Measurements from ENCODE around the gene DBT. TPM values are rescaled to one million over a fixed set of nuclear protein-coding genes. Genes with fewer than 3 reads are reported as not detected.

DBT gene
- polyA plus RNA-seq, 1 experiment: 11.4 TPM

GRCh38 chr1:100230765-100231164 is 18.9 kb downstream of the DBT start:
- TF ChIP-seq CTCF (IDR thresholded peaks at IDR 0.05; ENCODE audit: low read depth, low read length): no peak
- no peak overlapping the region for H3K27ac ChIP-seq (ENCODE audit: low read depth, low read length)
- CTCF ChIA-PET: no interaction called here
- H3K9me3 ChIP-seq (ENCODE audit: control insufficient read depth, insufficient read depth, low read length): no peaks in the 10 kb centered on the region
- no peak for DNase-seq (ENCODE audit: low read depth, low spot score)
- POLR2A ChIA-PET: no interaction called here
- no peaks in the 10 kb centered on the region for H3K27me3 ChIP-seq (ENCODE audit: control insufficient read depth, insufficient read depth, low read length)
- H3K4me3 ChIP-seq (ENCODE audit: low read depth, low read length): no peak overlapping the region

GRCh38 chr1:100229681-100230443 is 19.8 kb downstream of the DBT start:
- no peak for TF ChIP-seq CTCF (IDR thresholded peaks at IDR 0.05; ENCODE audit: low read depth, low read length)
- DNase-seq (ENCODE audit: low read depth, low spot score): no peak
- CTCF ChIA-PET: interaction anchor here (0.6 kb wide), 2 partner anchors 18 to 229 kb away, joined by 3 to 4 read pairs; no protein-coding TSS in a partner anchor

GRCh38 chr1:100222428-100222827 is 27.2 kb downstream of the DBT start:
- POLR2A ChIA-PET: no interaction called here
- no peak for DNase-seq (ENCODE audit: low read depth, low spot score)
- CTCF ChIA-PET: interaction anchor here (0.5 kb wide), 1 partner anchor 1066 kb away, joined by 3 read pairs; no protein-coding TSS in a partner anchor
- no peaks in the 10 kb centered on the region for H3K9me3 ChIP-seq (ENCODE audit: control insufficient read depth, insufficient read depth, low read length)
- H3K4me3 ChIP-seq (ENCODE audit: low read depth, low read length): no peak overlapping the region
- TF ChIP-seq CTCF (IDR thresholded peaks at IDR 0.05; ENCODE audit: low read depth, low read length): no peak
- H3K27me3 ChIP-seq (ENCODE audit: control insufficient read depth, insufficient read depth, low read length): no peaks in the 10 kb centered on the region
- H3K27ac ChIP-seq (ENCODE audit: low read depth, low read length): no peak overlapping the region

More at GRCh38 chr1:100229681-100230443, 19.8 kb downstream of the DBT start:
- POLR2A ChIA-PET: no interaction called here
- H3K4me3 ChIP-seq (ENCODE audit: low read depth, low read length): no peak overlapping the region
- no peaks in the 10 kb centered on the region for H3K9me3 ChIP-seq (ENCODE audit: control insufficient read depth, insufficient read depth, low read length)
- no peaks in the 10 kb centered on the region for H3K27me3 ChIP-seq (ENCODE audit: control insufficient read depth, insufficient read depth, low read length)
- H3K27ac ChIP-seq (ENCODE audit: low read depth, low read length): no peak overlapping the region

- TF ChIP-seq CTCF (IDR thresholded peaks at IDR 0.05; ENCODE audit: low read depth, low read length): no peak
- no peak for DNase-seq (ENCODE audit: low read depth, low spot score)
- Histone ChIP-seq H3K4me3 (ENCODE audit: low read depth, low read length) (no peak overlapping the region), H3K27me3 (ENCODE audit: control insufficient read depth, insufficient read depth, low read length) (no peaks in the 10 kb centered on the region), H3K9me3 (ENCODE audit: control insufficient read depth, insufficient read depth, low read length) (no peaks in the 10 kb centered on the region), H3K27ac (ENCODE audit: low read depth, low read length) (no peak overlapping the region)
- POLR2A ChIA-PET: interaction anchor here (0.6 kb wide), 1 partner anchor 28 kb away, joined by 5 read pairs; no protein-coding TSS in a partner anchor
- CTCF ChIA-PET: no interaction called here
Observed at GRCh38 chr1:100219883-100220282, 29.8 kb downstream of the DBT start.

- POLR2A ChIA-PET: no interaction called here
- no peak overlapping the region for H3K4me3 ChIP-seq (ENCODE audit: low read depth, low read length)
- H3K27me3 ChIP-seq (ENCODE audit: control insufficient read depth, insufficient read depth, low read length): no peaks in the 10 kb centered on the region
- H3K9me3 ChIP-seq (ENCODE audit: control insufficient read depth, insufficient read depth, low read length): no peaks in the 10 kb centered on the region
- CTCF ChIA-PET: no interaction called here
- no peak overlapping the region for H3K27ac ChIP-seq (ENCODE audit: low read depth, low read length)
- no peak for TF ChIP-seq CTCF (IDR thresholded peaks at IDR 0.05; ENCODE audit: low read depth, low read length)
- no peak for DNase-seq (ENCODE audit: low read depth, low spot score)
Observed at GRCh38 chr1:100219457-100219856, 30.2 kb downstream of the DBT start.

Measured in AG04450 (cell line).